HCT116 (cell line): ENCODE results near the gene ZKSCAN4. TPM values are rescaled to one million over a fixed set of nuclear protein-coding genes. Genes with fewer than 3 reads are reported as not detected.

Source experiments
- ATAC-seq: fragments of 200-7000 bp; cut with Tn5 transposase; 2 replicates; pipeline ENCODE4 v1.9.1; 2020; ENCODE audit warnings: mild to moderate bottlenecking, moderate library complexity
- BruUV-seq: library from RNA; stranded (reverse); fragments of 400-500 nt; replicated peaks from 2 replicates; lab custom pipeline; 2021; lab: Mats Ljungman, UMichigan
- CTCF ChIA-PET: fragments of 300-600 bp; sonication (Branson Sonifier 250); formaldehyde crosslinking; loops from one replicate; lab custom pipeline; 2021; ENCODE audit warnings: antibody characterized with exemption; lab: Charles Lee
- POLR2A ChIA-PET: fragments of 300-600, 350-600 bp; sonication (Branson Sonifier 250); formaldehyde crosslinking; loops from one replicate; lab custom pipeline; 2021; ENCODE audit warnings: antibody characterized with exemption; lab: Charles Lee
- RAD21 ChIA-PET, 2 experiments: fragments of 300-600 bp; sonication (Branson Sonifier 250); formaldehyde crosslinking; loops; one replicate each; lab custom pipeline; 2023; ENCODE audit warnings: low total read pairs in 2 of 2; ENCODE audit not compliant: uncharacterized antibody in 2 of 2, unreplicated experiment in 2 of 2, low non-redundant PET in 1 of 2; lab: Charles Lee
- DNase-seq: peaks from one replicate; pipeline ENCODE4 v3.0.0-alpha.2; 2010; ENCODE audit warnings: low read depth, low spot score
- H2AFZ ChIP-seq: fragments of 200-600 bp; shearing (Covaris generic), sonication (generic); 2 replicates; pipeline ENCODE4 v1.6.1; 2017; ENCODE audit warnings: low read depth, mixed run types, mixed read lengths, antibody characterized with exemption, low read length; ENCODE audit not compliant: poor library complexity, severe bottlenecking
- H3K27ac ChIP-seq: 2 replicates; pipeline ENCODE4 v1.5.1; 2012; ENCODE audit warnings: low read depth, low read length
- H3K27me3 ChIP-seq: fragments of 200-600 bp; sonication (generic); 2 replicates; pipeline ENCODE4 v1.6.1; 2016; ENCODE audit warnings: mixed run types, low read length, mixed read lengths; ENCODE audit not compliant: insufficient read depth
- H3K36me3 ChIP-seq, 2 experiments: fragments of 200-500 bp in 1 of 2; fragments of 200-600 bp in 1 of 2; sonication (Bioruptor generic) in 1 of 2; sonication (generic) in 1 of 2; 2 replicates each; pipeline versions ENCODE4 v1.5.1 to v1.6.1; 2014 to 2016; ENCODE audit warnings: low read length in 2 of 2, inconsistent platforms in 1 of 2, mixed read lengths in 1 of 2, mixed run types in 1 of 2; ENCODE audit not compliant: insufficient read depth in 2 of 2, control insufficient read depth in 1 of 2
- H3K4me1 ChIP-seq, 2 experiments: fragments of 200-600 bp in 1 of 2; sonication (generic) in 1 of 2; 2 replicates each; pipeline versions ENCODE4 v1.5.1 to v1.6.1; 2012 to 2017; ENCODE audit warnings: low read length in 2 of 2, inconsistent platforms in 1 of 2, mild to moderate bottlenecking in 1 of 2, mixed read lengths in 1 of 2, mixed run types in 1 of 2, moderate library complexity in 1 of 2; ENCODE audit not compliant: insufficient read depth in 2 of 2, control insufficient read depth in 1 of 2
- H3K4me2 ChIP-seq: fragments of 200-600 bp; sonication (generic); 2 replicates; pipeline ENCODE4 v1.6.1; 2017; ENCODE audit warnings: mixed run types, low read length, mixed read lengths
- H3K4me3 ChIP-seq, 2 experiments: fragments of 200-600 bp in 1 of 2; sonication (generic) in 1 of 2; replicated peaks in 1 of 2; 2 replicates each; pipeline ENCODE4 v1.5.1; 2011 to 2016; ENCODE audit warnings: low read length in 2 of 2, control low read depth in 1 of 2, low read depth in 1 of 2, mild to moderate bottlenecking in 1 of 2, mixed read lengths in 1 of 2, mixed run types in 1 of 2
- H3K79me2 ChIP-seq: fragments of 200-600 bp; sonication (generic); 2 replicates; pipeline ENCODE4 v1.6.1; 2017; ENCODE audit warnings: mild to moderate bottlenecking, mixed run types, low read length, moderate library complexity, mixed read lengths; ENCODE audit not compliant: insufficient read depth
- H3K9ac ChIP-seq: fragments of 200-600 bp; sonication (generic); 2 replicates; pipeline ENCODE4 v1.6.1; 2016; ENCODE audit warnings: low read length, mixed read lengths
- H3K9me2 ChIP-seq: fragments of 200-600 bp; sonication (generic), shearing (Covaris generic); 2 replicates; pipeline ENCODE4 v1.6.1; 2017; ENCODE audit warnings: mixed run types, mild to moderate bottlenecking, moderate library complexity; ENCODE audit not compliant: insufficient read depth
- H3K9me3 ChIP-seq, 2 experiments: fragments of 200-500 bp in 1 of 2; fragments of 200-600 bp in 1 of 2; sonication (Bioruptor generic) in 1 of 2; sonication (generic) in 1 of 2; 2 replicates each; pipeline ENCODE4 v1.6.1; 2014 to 2017; ENCODE audit warnings: low read length in 2 of 2, mixed read lengths in 2 of 2, inconsistent platforms in 1 of 2, low read depth in 1 of 2, mild to moderate bottlenecking in 1 of 2, mixed run types in 1 of 2, moderate library complexity in 1 of 2; ENCODE audit not compliant: control insufficient read depth in 1 of 2, insufficient read depth in 1 of 2
- H4K20me1 ChIP-seq: fragments of 200-600 bp; sonication (generic), shearing (Covaris generic); 2 replicates; pipeline ENCODE4 v1.6.1; 2017; ENCODE audit warnings: mixed run types, mild to moderate bottlenecking, moderate library complexity; ENCODE audit not compliant: insufficient read depth
- CEBPB ChIP-seq: IDR thresholded peaks from 2 replicates; pipeline ENCODE4 v1.6.1; 2012; ENCODE audit warnings: low read depth
- EZH2 ChIP-seq: fragments of 200-600 bp; sonication (generic); IDR thresholded peaks from 2 replicates; pipeline ENCODE4 v1.6.1; 2017; ENCODE audit warnings: antibody characterized with exemption, mixed run types
- FOSL1 ChIP-seq: IDR thresholded peaks from 2 replicates; pipeline ENCODE4 v1.6.1; 2012; ENCODE audit warnings: low read depth
- RAD21 ChIP-seq: IDR thresholded peaks from 2 replicates; pipeline ENCODE4 v1.6.1; 2012; ENCODE audit warnings: low read depth, mild to moderate bottlenecking
- SIN3A ChIP-seq: IDR thresholded peaks from 2 replicates; pipeline ENCODE4 v1.6.1; 2012; ENCODE audit warnings: low read depth
- SP1 ChIP-seq: IDR thresholded peaks from 2 replicates; pipeline ENCODE4 v1.6.1; 2012; ENCODE audit warnings: low read depth
- SRF ChIP-seq: IDR thresholded peaks from 2 replicates; pipeline ENCODE4 v1.6.1; 2012; ENCODE audit warnings: low read depth
- YY1 ChIP-seq: IDR thresholded peaks from 2 replicates; pipeline ENCODE4 v1.6.1; 2011; ENCODE audit warnings: low read length, low read depth, moderate library complexity, mild to moderate bottlenecking; ENCODE audit not compliant: insufficient replicate concordance; ENCODE audit errors: extremely low read depth
- ZNF274 ChIP-seq: fragments of 200-500 bp; sonication (Bioruptor generic); IDR thresholded peaks from 2 replicates; pipeline ENCODE4 v1.6.1; 2014; ENCODE audit warnings: mild to moderate bottlenecking, low read depth, low read length, inconsistent platforms
- intact Hi-C: fragments of 100-400 bp; cut with micrococcal nuclease; formaldehyde crosslinking; loops from 2 replicates; pipeline ENCODE4 v1.10.0; 2022
- total RNA-seq: library from RNA; stranded (reverse); gene quantifications from one replicate; pipeline ENCODE4 v1.2.1, GENCODE V29; 2021; ENCODE audit not compliant: unreplicated experiment
- TF ChIP-seq, protein P1 (sequence below): IDR thresholded peaks from 2 replicates; pipeline ENCODE4 v1.6.1; 2011; ENCODE audit warnings: mild to moderate bottlenecking, low read length, moderate library complexity; ENCODE audit not compliant: insufficient replicate concordance; ENCODE audit errors: extremely low read depth
- TF ChIP-seq, protein P2 (sequence below), 3 experiments: fragments of 200-600 bp in 1 of 3; sonication (generic) in 1 of 3; IDR thresholded peaks in 2 of 3; conservative IDR thresholded peaks in 1 of 3; 2 replicates each; pipeline ENCODE4 v1.5.1; 2012 to 2017; ENCODE audit warnings: low read depth in 2 of 3, low read length in 2 of 3, antibody characterized with exemption in 1 of 3, borderline replicate concordance in 1 of 3, control low read depth in 1 of 3, mild to moderate bottlenecking in 1 of 3, mixed read lengths in 1 of 3, mixed run types in 1 of 3, moderate library complexity in 1 of 3; ENCODE audit not compliant: insufficient read depth in 1 of 3
- TF ChIP-seq, protein P3 (sequence below): IDR thresholded peaks from 2 replicates; pipeline ENCODE4 v1.6.1; 2012

The ZKSCAN4 gene
- total RNA-seq, 1 experiment from 2014 or later: 4.8 TPM

GRCh38 chr6:28252009-28252975 lies at the start of gene ZKSCAN4 (continued):
- TF ChIP-seq, protein P1, sequence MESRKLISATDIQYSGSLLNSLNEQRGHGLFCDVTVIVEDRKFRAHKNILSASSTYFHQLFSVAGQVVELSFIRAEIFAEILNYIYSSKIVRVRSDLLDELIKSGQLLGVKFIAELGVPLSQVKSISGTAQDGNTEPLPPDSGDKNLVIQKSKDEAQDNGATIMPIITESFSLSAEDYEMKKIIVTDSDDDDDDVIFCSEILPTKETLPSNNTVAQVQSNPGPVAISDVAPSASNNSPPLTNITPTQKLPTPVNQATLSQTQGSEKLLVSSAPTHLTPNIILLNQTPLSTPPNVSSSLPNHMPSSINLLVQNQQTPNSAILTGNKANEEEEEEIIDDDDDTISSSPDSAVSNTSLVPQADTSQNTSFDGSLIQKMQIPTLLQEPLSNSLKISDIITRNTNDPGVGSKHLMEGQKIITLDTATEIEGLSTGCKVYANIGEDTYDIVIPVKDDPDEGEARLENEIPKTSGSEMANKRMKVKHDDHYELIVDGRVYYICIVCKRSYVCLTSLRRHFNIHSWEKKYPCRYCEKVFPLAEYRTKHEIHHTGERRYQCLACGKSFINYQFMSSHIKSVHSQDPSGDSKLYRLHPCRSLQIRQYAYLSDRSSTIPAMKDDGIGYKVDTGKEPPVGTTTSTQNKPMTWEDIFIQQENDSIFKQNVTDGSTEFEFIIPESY: peak; percentile 47

- intact Hi-C loops: no loop called here
- no TSS peak for BruUV-seq
- Histone ChIP-seq H3K9ac (no peak overlapping the region), H2AFZ (no peak overlapping the region), H3K36me3 (no peaks in the 10 kb centered on the region), H4K20me1 (no peaks in the 10 kb centered on the region), H3K9me3 (no peaks in the 10 kb centered on the region), H3K79me2 (no peaks in the 10 kb centered on the region), H3K4me3 (no peak overlapping the region), H3K27ac (no peak overlapping the region), H3K27me3 (no peaks in the 10 kb centered on the region), H3K9me2 (no peaks in the 10 kb centered on the region), H3K4me1 (no peaks in the 10 kb centered on the region), H3K4me2 (no peak overlapping the region)
- ChIA-PET RAD21 (no interaction called here), CTCF (no interaction called here), POLR2A (no interaction called here)
- no peak for ATAC-seq
- no peak for DNase-seq
- TF ChIP-seq SRF (no peak), EZH2 (no peak), RAD21 (no peak), ZNF274 (no peak), YY1 (no peak), SIN3A (no peak), FOSL1 (no peak), CEBPB (no peak), SP1 (no peak)
- TF ChIP-seq, protein P1: no peak
- TF ChIP-seq, protein P2, sequence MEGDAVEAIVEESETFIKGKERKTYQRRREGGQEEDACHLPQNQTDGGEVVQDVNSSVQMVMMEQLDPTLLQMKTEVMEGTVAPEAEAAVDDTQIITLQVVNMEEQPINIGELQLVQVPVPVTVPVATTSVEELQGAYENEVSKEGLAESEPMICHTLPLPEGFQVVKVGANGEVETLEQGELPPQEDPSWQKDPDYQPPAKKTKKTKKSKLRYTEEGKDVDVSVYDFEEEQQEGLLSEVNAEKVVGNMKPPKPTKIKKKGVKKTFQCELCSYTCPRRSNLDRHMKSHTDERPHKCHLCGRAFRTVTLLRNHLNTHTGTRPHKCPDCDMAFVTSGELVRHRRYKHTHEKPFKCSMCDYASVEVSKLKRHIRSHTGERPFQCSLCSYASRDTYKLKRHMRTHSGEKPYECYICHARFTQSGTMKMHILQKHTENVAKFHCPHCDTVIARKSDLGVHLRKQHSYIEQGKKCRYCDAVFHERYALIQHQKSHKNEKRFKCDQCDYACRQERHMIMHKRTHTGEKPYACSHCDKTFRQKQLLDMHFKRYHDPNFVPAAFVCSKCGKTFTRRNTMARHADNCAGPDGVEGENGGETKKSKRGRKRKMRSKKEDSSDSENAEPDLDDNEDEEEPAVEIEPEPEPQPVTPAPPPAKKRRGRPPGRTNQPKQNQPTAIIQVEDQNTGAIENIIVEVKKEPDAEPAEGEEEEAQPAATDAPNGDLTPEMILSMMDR (IDR thresholded peaks at IDR 0.05 in 2 of 3, conservative IDR thresholded peaks at IDR 0.05 in 1 of 3; ENCODE audit: borderline replicate concordance in 1 of 3, insufficient read depth in 1 of 3, low read depth in 2 of 3, low read length in 2 of 3): no peak
- TF ChIP-seq, protein P3, sequence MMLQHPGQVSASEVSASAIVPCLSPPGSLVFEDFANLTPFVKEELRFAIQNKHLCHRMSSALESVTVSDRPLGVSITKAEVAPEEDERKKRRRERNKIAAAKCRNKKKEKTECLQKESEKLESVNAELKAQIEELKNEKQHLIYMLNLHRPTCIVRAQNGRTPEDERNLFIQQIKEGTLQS: no peak
Observed at GRCh38 chr6:28296520-28297060, 44.5 kb upstream of the ZKSCAN4 start.
